WERI-Rb-1 (cell line): ENCODE data around the gene NSF.
"Not testable (repeated sequence)": the region's sequence is repeated elsewhere in the genome, so short reads cannot be mapped to it uniquely, and the experiment has no call there.

Experiments used
- DNase-seq: peaks from one replicate; pipeline ENCODE4 v3.0.0-alpha.2; 2020
- H3K27ac ChIP-seq: fragments of 250-450 bp; sonication (Bioruptor Pico); 2 replicates; pipeline ENCODE4 v1.5.1; 2020; ENCODE audit warnings: mild to moderate bottlenecking, moderate library complexity
- H3K27me3 ChIP-seq: fragments of 250-450 bp; sonication (Bioruptor Pico); 2 replicates; pipeline ENCODE4 v1.5.1; 2021; ENCODE audit warnings: mild to moderate bottlenecking, low read depth, moderate library complexity; ENCODE audit not compliant: insufficient read depth, severe bottlenecking
- H3K36me3 ChIP-seq: fragments of 250-450 bp; sonication (Bioruptor Pico); 2 replicates; pipeline ENCODE4 v1.5.1; 2020; ENCODE audit warnings: mild to moderate bottlenecking, moderate library complexity
- H3K4me3 ChIP-seq: 2 replicates; pipeline ENCODE4 v1.5.1; 2011; ENCODE audit warnings: low read depth, mild to moderate bottlenecking, control low read depth, low read length
- H3K9me3 ChIP-seq: fragments of 250-450 bp; sonication (Bioruptor Pico); 2 replicates; pipeline ENCODE4 v1.5.1; 2021; ENCODE audit warnings: mild to moderate bottlenecking, moderate library complexity; ENCODE audit not compliant: severe bottlenecking
- CTCF ChIP-seq: IDR thresholded peaks from 2 replicates; pipeline ENCODE4 v1.5.1; 2011; ENCODE audit warnings: low read depth, mild to moderate bottlenecking, control low read depth, inconsistent platforms, low read length

NSF gene

GRCh38 chr17:46768540-46768870 is 178.0 kb downstream of the NSF start:
- TF ChIP-seq CTCF = no peak
- Histone ChIP-seq H3K27me3 (no peaks in the 10 kb centered on the region), H3K9me3 (no peaks in the 10 kb centered on the region), H3K27ac (no peak overlapping the region), H3K4me3 (no peak overlapping the region), H3K36me3 (peaks cover 26% of the 10 kb centered on the region)
- no peak for DNase-seq

- H3K36me3 ChIP-seq = peaks cover 25% of the 10 kb centered on the region
- not testable (repeated sequence) for H3K4me3 ChIP-seq, H3K27me3 ChIP-seq, H3K27ac ChIP-seq, DNase-seq, H3K9me3 ChIP-seq
Measured at GRCh38 chr17:46768896-46769295, 178.4 kb downstream of the NSF start.

DNA sequence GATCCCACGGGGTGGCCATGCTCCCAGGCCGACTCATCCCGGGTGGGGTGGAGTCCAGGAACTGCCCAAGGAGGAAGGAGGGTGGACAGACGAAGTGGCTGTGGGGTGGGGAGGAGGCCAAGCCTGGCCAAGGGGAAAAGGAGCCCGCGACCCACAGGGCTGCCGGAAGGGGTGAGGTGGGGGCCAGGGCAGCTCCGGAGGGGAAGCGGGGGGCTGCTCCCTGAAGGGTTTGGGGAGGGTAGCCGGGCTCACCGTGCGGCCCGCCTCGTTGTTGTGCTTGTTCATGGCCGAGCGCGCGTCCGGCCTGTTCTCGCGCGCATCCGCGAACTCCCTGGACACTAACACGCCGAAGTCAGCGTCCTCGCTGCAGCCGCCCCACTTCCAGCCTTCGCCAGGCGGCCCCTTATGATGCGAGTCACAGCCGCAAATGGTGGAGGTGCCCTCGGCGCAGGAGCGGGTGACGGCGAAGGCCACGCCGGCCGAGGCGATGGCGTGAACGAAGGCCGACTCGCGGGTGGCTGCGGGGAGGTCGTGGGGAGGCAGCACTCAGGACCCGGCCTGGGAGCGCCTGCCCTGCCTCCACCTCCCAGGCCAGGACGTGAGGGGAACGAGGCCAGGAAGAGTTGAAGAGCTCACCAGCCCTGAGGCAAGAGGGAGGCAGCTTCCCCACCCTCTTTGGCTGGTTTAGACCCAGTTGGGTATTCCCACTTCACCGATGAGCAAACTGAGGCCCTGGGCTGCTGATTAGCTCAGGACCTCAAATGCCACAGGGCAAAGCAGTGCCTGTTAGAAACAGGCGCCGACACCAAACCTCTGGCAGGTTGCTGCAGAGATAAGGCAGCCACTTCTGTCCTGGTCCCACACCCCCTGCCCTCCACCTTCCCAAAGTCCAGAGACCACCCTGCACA is 179.3 kb downstream of the NSF start:
- no peak for TF ChIP-seq CTCF
- Histone ChIP-seq H3K4me3 (no peak overlapping the region), H3K27ac (peak overlapping the region; percentile 89), H3K36me3 (peaks cover 16% of the 10 kb centered on the region), H3K27me3 (no peaks in the 10 kb centered on the region), H3K9me3 (no peaks in the 10 kb centered on the region)
- DNase-seq = no peak

- no peak for TF ChIP-seq CTCF
- no peaks in the 10 kb centered on the region for H3K27me3 ChIP-seq
- no peaks in the 10 kb centered on the region for H3K9me3 ChIP-seq
- no peak for DNase-seq
- H3K36me3 ChIP-seq = peaks cover 10% of the 10 kb centered on the region
- H3K4me3 ChIP-seq = peak overlapping the region; percentile 58
- H3K27ac ChIP-seq = peak overlapping the region; percentile 89
Measured at GRCh38 chr17:46770439-46770817, 180.0 kb downstream of the NSF start.

- H3K9me3 ChIP-seq = no peaks in the 10 kb centered on the region
- TF ChIP-seq CTCF = 0 out of 2 replicates have a peak, but pooled peaks have one; percentile 14
- peak overlapping the region; percentile 89 for H3K27ac ChIP-seq
- peaks cover 6% of the 10 kb centered on the region; the same call in 1 of the 2 replicates for H3K36me3 ChIP-seq
- H3K4me3 ChIP-seq = peak overlapping the region; percentile 58
- peak; percentile 85 for DNase-seq
- H3K27me3 ChIP-seq = no peaks in the 10 kb centered on the region
Measured at GRCh38 chr17:46770818-46771560, 180.5 kb downstream of the NSF start.
